K562 (cell line): Measurements from ENCODE around the gene KMT2A. TPM values are rescaled to one million over a fixed set of nuclear protein-coding genes. Genes with fewer than 3 reads are reported as not detected.

ENCODE experiments used
- CCNT2 ChIP-seq: IDR thresholded peaks from 2 replicates; pipeline ENCODE4 v1.6.1; 2011; ENCODE audit warnings: borderline replicate concordance, low read depth, mild to moderate bottlenecking, moderate library complexity, mixed read lengths, low read length; ENCODE audit not compliant: insufficient read length; ENCODE audit errors: extremely low read depth
- DACH1 ChIP-seq: fragments of 450-650 bp; IDR thresholded peaks from 2 replicates; pipeline ENCODE4 v1.6.1; 2018; ENCODE audit not compliant: partially characterized antibody
- FIP1L1 ChIP-seq: fragments of 200-400 bp; formaldehyde crosslinking; IDR thresholded peaks from 2 replicates; pipeline ENCODE4 v1.6.1; 2018; ENCODE audit warnings: mild to moderate bottlenecking, low read depth, low read length; ENCODE audit not compliant: poor library complexity, severe bottlenecking
- GABPA ChIP-seq: fragments of 200-800 bp; sonication (Bioruptor generic); conservative IDR thresholded peaks from 2 replicates; pipeline ENCODE4 v1.6.1; 2016; ENCODE audit warnings: low read depth, missing genetic modification characterization, missing compliant biosample characterization
- HMGXB4 ChIP-seq: sonication (generic); formaldehyde crosslinking; IDR thresholded peaks from 2 replicates; pipeline ENCODE4 v1.8.1; 2023; ENCODE audit warnings: mild to moderate bottlenecking, missing genetic modification reagents
- IRF2 ChIP-seq: sonication (generic); formaldehyde crosslinking; IDR thresholded peaks from 2 replicates; pipeline ENCODE4 v1.8.1; 2022; ENCODE audit warnings: mild to moderate bottlenecking, missing genetic modification reagents
- LARP7 ChIP-seq: fragments of 450-650 bp; IDR thresholded peaks from 2 replicates; pipeline ENCODE4 v1.6.1; 2016
- MBD2 ChIP-seq: sonication (generic); IDR thresholded peaks from 2 replicates; pipeline ENCODE4 v1.6.1; 2016; ENCODE audit warnings: low read depth, borderline replicate concordance
- PCBP1 ChIP-seq: fragments of 200-400 bp; formaldehyde crosslinking; IDR thresholded peaks from 2 replicates; pipeline ENCODE4 v1.6.1; 2018; ENCODE audit warnings: mild to moderate bottlenecking, low read depth, low read length; ENCODE audit not compliant: poor library complexity, severe bottlenecking
- PRPF4 ChIP-seq: fragments of 200-400 bp; formaldehyde crosslinking; IDR thresholded peaks from one replicate; pipeline ENCODE4 v1.6.1; 2017; ENCODE audit warnings: low read length, low read depth, mild to moderate bottlenecking; ENCODE audit not compliant: insufficient read depth, poor library complexity, severe bottlenecking
- RBFOX2 ChIP-seq: fragments of 200-400 bp; formaldehyde crosslinking; IDR thresholded peaks from 2 replicates; pipeline ENCODE4 v1.6.1; 2017; ENCODE audit warnings: low read depth, mild to moderate bottlenecking, low read length, moderate library complexity
- SMAD1 ChIP-seq: fragments of 150-350 bp; IDR thresholded peaks from 2 replicates; pipeline ENCODE4 v1.6.1; 2014; ENCODE audit warnings: low read length, low read depth; ENCODE audit not compliant: partially characterized antibody
- SOX6 ChIP-seq: fragments of 450-650 bp; IDR thresholded peaks from 2 replicates; pipeline ENCODE4 v1.6.1; 2014; ENCODE audit warnings: mild to moderate bottlenecking
- SREBF1 ChIP-seq: fragments of 150-350 bp; IDR thresholded peaks from 2 replicates; pipeline ENCODE4 v1.6.1; 2014; ENCODE audit warnings: antibody characterized with exemption, low read depth, low read length, borderline replicate concordance
- ZBTB1 ChIP-seq: sonication (generic); formaldehyde crosslinking; IDR thresholded peaks from 2 replicates; pipeline ENCODE4 v1.8.1; 2023; ENCODE audit warnings: missing genetic modification reagents, low read depth, mild to moderate bottlenecking, borderline replicate concordance
- ZBTB33 ChIP-seq: sonication (generic); formaldehyde crosslinking; IDR thresholded peaks from 2 replicates; pipeline ENCODE4 v1.8.1; 2023; ENCODE audit warnings: mild to moderate bottlenecking, missing genetic modification reagents
- ZC3H4 ChIP-seq: sonication (generic); formaldehyde crosslinking; IDR thresholded peaks from 2 replicates; pipeline ENCODE4 v1.9.0; 2021; ENCODE audit warnings: missing genetic modification reagents, borderline replicate concordance
- ZNF584 ChIP-seq: fragments of 200-800 bp; sonication (Bioruptor generic); IDR thresholded peaks from 2 replicates; pipeline ENCODE4 v1.6.1; 2016; ENCODE audit warnings: low read depth, mild to moderate bottlenecking, missing genetic modification characterization, missing compliant biosample characterization
- ZNF589 ChIP-seq: fragments of 200-800 bp; sonication (Bioruptor generic); IDR thresholded peaks from 2 replicates; pipeline ENCODE4 v1.6.1; 2016; ENCODE audit warnings: low read depth, missing genetic modification characterization, missing compliant biosample characterization
- ZNF639 ChIP-seq, 2 experiments: fragments of 200-800 bp in 1 of 2; sonication (Bioruptor generic) in 1 of 2; sonication (generic) in 1 of 2; formaldehyde crosslinking in 1 of 2; IDR thresholded peaks in 1 of 2; conservative IDR thresholded peaks in 1 of 2; 2 replicates each; pipeline versions ENCODE4 v1.5.0 to v1.6.1; 2016 to 2020; ENCODE audit warnings: missing compliant biosample characterization in 1 of 2, missing genetic modification characterization in 1 of 2, missing genetic modification reagents in 1 of 2
- polyA plus RNA-seq, 8 experiments: library from polyadenylated mRNA; depleted of rRNA in 4 of 8; stranded (reverse) in 5 of 8; unstranded in 3 of 8; fragments of >200 nt; fragmentation: Nextera tagmentation in 2 of 8; fragmentation: Illumina TruSeq in 1 of 8; extraction: Ambion mirVana in 2 of 8; extraction: Trizol in 1 of 8; gene quantifications; 2 replicates each; pipeline versions ENCODE4 v1.2.1 to v1.2.3, GENCODE V29; 2011 to 2014; ENCODE audit warnings: inconsistent platforms in 1 of 8, missing spikeins in 1 of 8
- total RNA-seq, 7 experiments: library from RNA; depleted of rRNA in 6 of 7; stranded (reverse); fragments of >200 nt in 6 of 7; fragmentation: Illumina TruSeq in 2 of 7; extraction: Trizol in 2 of 7; gene quantifications; 2 replicates each; pipeline versions ENCODE4 v1.2.1 to v1.2.3, GENCODE V29; 2011 to 2021; ENCODE audit warnings: low replicate concordance in 1 of 7

KMT2A gene
- total and polyA plus RNA-seq, 9 of the 15 experiments (the other 6 are each of a cell fraction or from before 2014, with no cell fraction given), result 9.6 to 59.9 (median 32.6) TPM

- TF ChIP-seq GABPA (tag) (peak; percentile 91), FIP1L1 (peak; percentile 74), SMAD1 (peak; percentile 63), ZNF584 (CRISPR knock-in tag) (peak; percentile 62; the same call in 1 of the 2 replicates), ZC3H4 (CRISPR knock-in tag) (peak; percentile 89; the same call in 1 of the 2 replicates), HMGXB4 (CRISPR knock-in tag) (peak; percentile 20; the same call in 1 of the 2 replicates), SOX6 (0 out of 2 replicates have a peak, but pooled peaks have one; percentile 18), ZNF589 (CRISPR knock-in tag) (0 out of 2 replicates have a peak, but pooled peaks have one; percentile 19), MBD2 (peak; percentile 42; the same call in 1 of the 2 replicates), PRPF4 (no peak), DACH1 (peak; percentile 13), PCBP1 (peak; percentile 75), ZNF639 (CRISPR knock-in tag; conservative IDR thresholded peaks at IDR 0.05 in 1 of 2, IDR thresholded peaks at IDR 0.05 in 1 of 2) (0 out of 4 replicates have a peak, but pooled peaks of 1 of the 2 experiments have one; percentile 2), IRF2 (CRISPR knock-in tag) (0 out of 2 replicates have a peak, but pooled peaks have one; percentile 74), SREBF1 (no peak), RBFOX2 (peak; percentile 94), ZBTB1 (CRISPR knock-in tag) (peak; percentile 73; the same call in 1 of the 2 replicates), LARP7 (0 out of 2 replicates have a peak, but pooled peaks have one; percentile 42), CCNT2 (peak; percentile 17), ZBTB33 (CRISPR knock-in tag) (0 out of 2 replicates have a peak, but pooled peaks have one; percentile 9)
Measured at GRCh38 chr11:118572061-118572980, 136.0 kb downstream of the KMT2A start, which contains the start of gene ARCN1 (continued).
